Kidney epithelial cell (primary cell): ENCODE results near the gene PAX6. TPM values are rescaled to one million over a fixed set of nuclear protein-coding genes. Genes with fewer than 3 reads are reported as not detected.

Experiments used
- DNase-seq: peaks from one replicate; pipeline ENCODE4 v3.0.0-alpha.2; 2010; ENCODE audit warnings: low read depth
- H3K27me3 ChIP-seq: 2 replicates; pipeline ENCODE4 v1.6.0; 2011; ENCODE audit warnings: low read length; ENCODE audit not compliant: control insufficient read depth, insufficient read depth
- H3K36me3 ChIP-seq: 2 replicates; pipeline ENCODE4 v1.5.1; 2011; ENCODE audit warnings: low read length; ENCODE audit not compliant: control insufficient read depth, insufficient read depth
- H3K4me3 ChIP-seq: 2 replicates; pipeline ENCODE4 v1.5.1; 2011; ENCODE audit warnings: low read depth, mild to moderate bottlenecking, control low read depth, low read length
- total RNA-seq: library from RNA; depleted of rRNA; stranded (reverse); fragments of >200 nt; gene quantifications from 2 replicates; pipeline ENCODE4 v1.2.3, GENCODE V29; 2015
- TF ChIP-seq, protein P1 (sequence below): IDR thresholded peaks from 2 replicates; pipeline ENCODE4 v1.5.1; 2011; ENCODE audit warnings: mild to moderate bottlenecking, moderate library complexity, low read length, control low read depth, inconsistent platforms; ENCODE audit not compliant: insufficient read depth, poor library complexity, severe bottlenecking

The PAX6 gene
- total RNA-seq, 1 donor from 2014 or later: 1.1 TPM

- Histone ChIP-seq H3K4me3 (no peak overlapping the region), H3K36me3 (no peaks in the 10 kb centered on the region), H3K27me3 (peaks cover 100% of the 10 kb centered on the region)
- no peak for DNase-seq
- TF ChIP-seq, protein P1, sequence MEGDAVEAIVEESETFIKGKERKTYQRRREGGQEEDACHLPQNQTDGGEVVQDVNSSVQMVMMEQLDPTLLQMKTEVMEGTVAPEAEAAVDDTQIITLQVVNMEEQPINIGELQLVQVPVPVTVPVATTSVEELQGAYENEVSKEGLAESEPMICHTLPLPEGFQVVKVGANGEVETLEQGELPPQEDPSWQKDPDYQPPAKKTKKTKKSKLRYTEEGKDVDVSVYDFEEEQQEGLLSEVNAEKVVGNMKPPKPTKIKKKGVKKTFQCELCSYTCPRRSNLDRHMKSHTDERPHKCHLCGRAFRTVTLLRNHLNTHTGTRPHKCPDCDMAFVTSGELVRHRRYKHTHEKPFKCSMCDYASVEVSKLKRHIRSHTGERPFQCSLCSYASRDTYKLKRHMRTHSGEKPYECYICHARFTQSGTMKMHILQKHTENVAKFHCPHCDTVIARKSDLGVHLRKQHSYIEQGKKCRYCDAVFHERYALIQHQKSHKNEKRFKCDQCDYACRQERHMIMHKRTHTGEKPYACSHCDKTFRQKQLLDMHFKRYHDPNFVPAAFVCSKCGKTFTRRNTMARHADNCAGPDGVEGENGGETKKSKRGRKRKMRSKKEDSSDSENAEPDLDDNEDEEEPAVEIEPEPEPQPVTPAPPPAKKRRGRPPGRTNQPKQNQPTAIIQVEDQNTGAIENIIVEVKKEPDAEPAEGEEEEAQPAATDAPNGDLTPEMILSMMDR: no peak
Observed at GRCh38 chr11:31813391-31814175, 2.5 kb upstream of the PAX6 start.

- TF ChIP-seq, protein P1: no peak
- H3K36me3 ChIP-seq: no peaks in the 10 kb centered on the region
- H3K4me3 ChIP-seq: no peak overlapping the region
- no peak for DNase-seq
- H3K27me3 ChIP-seq: peaks cover 100% of the 10 kb centered on the region
Observed at GRCh38 chr11:31812383-31813381, 1.6 kb upstream of the PAX6 start.

- H3K36me3 ChIP-seq: no peaks in the 10 kb centered on the region
- no peak for DNase-seq
- H3K27me3 ChIP-seq: peaks cover 100% of the 10 kb centered on the region
- TF ChIP-seq, protein P1: no peak
- peak overlapping the region; percentile 24 for H3K4me3 ChIP-seq
Observed at GRCh38 chr11:31809857-31810778, 1.0 kb downstream of the PAX6 start.

- Histone ChIP-seq H3K4me3 (peak overlapping the region; percentile 24), H3K27me3 (peaks cover 99% of the 10 kb centered on the region), H3K36me3 (no peaks in the 10 kb centered on the region)
- TF ChIP-seq, protein P1: no peak
- DNase-seq: no peak
Observed at GRCh38 chr11:31809541-31809856, 1.6 kb downstream of the PAX6 start.

DNA sequence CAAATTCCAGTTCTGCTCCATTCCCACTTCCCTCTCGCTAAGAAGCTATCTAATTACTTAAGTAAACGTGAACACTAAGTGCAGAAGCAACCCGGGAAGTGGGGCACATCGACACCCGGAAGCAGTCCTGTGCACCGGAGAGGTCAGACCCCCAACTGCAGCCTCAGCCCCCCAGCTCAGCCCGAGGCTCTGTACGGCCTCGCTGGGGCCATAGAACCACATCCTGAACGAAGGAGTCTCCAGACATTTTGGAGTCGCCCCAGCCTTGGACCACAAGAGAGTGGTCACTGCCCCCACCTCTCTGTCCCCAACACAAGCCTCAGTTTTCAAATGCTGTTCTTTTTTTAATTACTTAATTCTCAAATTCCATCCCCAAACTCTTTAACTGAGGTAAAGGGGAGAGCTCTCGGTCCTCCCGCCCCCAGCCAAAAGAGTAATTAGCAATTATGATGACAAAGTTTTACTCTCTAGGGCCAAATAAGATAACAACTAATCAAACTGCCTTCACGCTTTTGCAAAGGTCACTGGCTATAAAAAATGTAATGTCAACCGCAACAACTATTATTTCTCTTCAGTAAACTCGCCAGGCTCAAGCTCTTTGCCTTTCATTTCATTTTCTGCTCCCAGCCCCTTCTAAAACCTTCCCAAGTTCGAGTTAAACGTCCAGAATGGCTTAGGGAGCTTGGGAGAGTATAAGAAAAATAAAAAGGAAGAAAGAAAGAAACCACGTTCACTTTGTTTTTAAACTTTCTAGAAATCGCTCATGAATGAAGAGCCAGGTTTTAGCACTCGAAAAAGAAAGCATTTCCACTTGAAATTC lies 2.2 kb downstream of the PAX6 start:
- H3K27me3 ChIP-seq: peaks cover 99% of the 10 kb centered on the region
- TF ChIP-seq, protein P1: no peak
- H3K4me3 ChIP-seq: no peak overlapping the region
- no peaks in the 10 kb centered on the region for H3K36me3 ChIP-seq
- DNase-seq: no peak
